ENCODE results near the gene FAM241B.

FAM241B gene

DNA sequence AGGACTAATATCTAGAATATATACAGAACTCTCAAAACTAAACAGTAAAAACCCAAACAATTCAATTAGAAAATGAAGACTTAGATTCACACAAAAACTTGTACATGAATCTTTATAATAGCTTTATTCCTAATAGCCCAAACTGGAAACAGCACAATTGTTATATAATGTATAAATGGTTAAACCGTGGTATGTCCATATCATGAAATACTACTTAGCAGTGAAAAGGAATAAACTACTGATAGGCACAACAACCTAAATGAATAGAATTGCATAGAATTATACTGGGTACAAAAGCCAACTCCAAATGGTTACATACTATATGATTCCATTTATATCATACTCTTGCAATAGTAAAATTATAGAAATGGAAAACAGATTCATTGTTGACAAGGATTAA lies 21.0 kb upstream of the FAM241B start:
- TF ChIP-seq FOXP2 (optimal IDR thresholded peaks at IDR 0.05; ENCODE audit: borderline replicate concordance, extremely low read depth, extremely low read length, insufficient read depth) (no peak), SIN3A (IDR thresholded peaks at IDR 0.05; ENCODE audit: borderline replicate concordance, insufficient read depth, low read length) (no peak), POLR2AphosphoS5 (IDR thresholded peaks at IDR 0.05; ENCODE audit: low read depth, low read length) (no peak), TAF1 (IDR thresholded peaks at IDR 0.05; ENCODE audit: borderline replicate concordance, insufficient read depth, low read length) (no peak)
- TF ChIP-seq, protein P1, sequence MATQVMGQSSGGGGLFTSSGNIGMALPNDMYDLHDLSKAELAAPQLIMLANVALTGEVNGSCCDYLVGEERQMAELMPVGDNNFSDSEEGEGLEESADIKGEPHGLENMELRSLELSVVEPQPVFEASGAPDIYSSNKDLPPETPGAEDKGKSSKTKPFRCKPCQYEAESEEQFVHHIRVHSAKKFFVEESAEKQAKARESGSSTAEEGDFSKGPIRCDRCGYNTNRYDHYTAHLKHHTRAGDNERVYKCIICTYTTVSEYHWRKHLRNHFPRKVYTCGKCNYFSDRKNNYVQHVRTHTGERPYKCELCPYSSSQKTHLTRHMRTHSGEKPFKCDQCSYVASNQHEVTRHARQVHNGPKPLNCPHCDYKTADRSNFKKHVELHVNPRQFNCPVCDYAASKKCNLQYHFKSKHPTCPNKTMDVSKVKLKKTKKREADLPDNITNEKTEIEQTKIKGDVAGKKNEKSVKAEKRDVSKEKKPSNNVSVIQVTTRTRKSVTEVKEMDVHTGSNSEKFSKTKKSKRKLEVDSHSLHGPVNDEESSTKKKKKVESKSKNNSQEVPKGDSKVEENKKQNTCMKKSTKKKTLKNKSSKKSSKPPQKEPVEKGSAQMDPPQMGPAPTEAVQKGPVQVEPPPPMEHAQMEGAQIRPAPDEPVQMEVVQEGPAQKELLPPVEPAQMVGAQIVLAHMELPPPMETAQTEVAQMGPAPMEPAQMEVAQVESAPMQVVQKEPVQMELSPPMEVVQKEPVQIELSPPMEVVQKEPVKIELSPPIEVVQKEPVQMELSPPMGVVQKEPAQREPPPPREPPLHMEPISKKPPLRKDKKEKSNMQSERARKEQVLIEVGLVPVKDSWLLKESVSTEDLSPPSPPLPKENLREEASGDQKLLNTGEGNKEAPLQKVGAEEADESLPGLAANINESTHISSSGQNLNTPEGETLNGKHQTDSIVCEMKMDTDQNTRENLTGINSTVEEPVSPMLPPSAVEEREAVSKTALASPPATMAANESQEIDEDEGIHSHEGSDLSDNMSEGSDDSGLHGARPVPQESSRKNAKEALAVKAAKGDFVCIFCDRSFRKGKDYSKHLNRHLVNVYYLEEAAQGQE (IDR thresholded peaks at IDR 0.05; ENCODE audit: insufficient read depth in 1 of 2, low read depth in 2 of 2, low read length in 2 of 2): no peak

DNA sequence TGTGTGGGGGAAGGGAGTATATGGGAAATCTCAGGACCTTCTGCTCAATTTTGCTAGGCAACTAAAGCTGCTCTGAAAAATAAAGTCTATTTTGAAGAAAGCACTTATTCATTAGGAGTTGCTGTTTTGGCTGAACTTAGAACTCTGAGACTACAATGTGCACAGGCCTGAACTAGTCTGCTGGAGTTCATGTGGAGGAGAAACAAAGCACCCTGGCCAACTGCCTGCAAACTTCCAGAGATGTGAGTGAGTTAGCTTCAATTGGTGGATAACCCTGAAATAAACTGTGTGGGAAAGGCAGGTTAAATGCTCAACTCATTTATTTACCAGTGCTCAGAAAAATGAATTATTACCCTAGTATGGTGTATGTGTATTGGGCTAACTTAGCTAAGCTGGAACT lies 17.3 kb upstream of the FAM241B start:
- TF ChIP-seq, protein P1 (IDR thresholded peaks at IDR 0.05; ENCODE audit: insufficient read depth in 1 of 2, low read depth in 2 of 2, low read length in 2 of 2): no peak
- TF ChIP-seq SIN3A (IDR thresholded peaks at IDR 0.05; ENCODE audit: borderline replicate concordance, insufficient read depth, low read length): no peak
- no peak for TF ChIP-seq FOXP2 (optimal IDR thresholded peaks at IDR 0.05; ENCODE audit: borderline replicate concordance, extremely low read depth, extremely low read length, insufficient read depth)
- no peak for TF ChIP-seq POLR2AphosphoS5 (IDR thresholded peaks at IDR 0.05; ENCODE audit: low read depth, low read length)
- TF ChIP-seq TAF1 (IDR thresholded peaks at IDR 0.05; ENCODE audit: borderline replicate concordance, insufficient read depth, low read length): no peak

DNA sequence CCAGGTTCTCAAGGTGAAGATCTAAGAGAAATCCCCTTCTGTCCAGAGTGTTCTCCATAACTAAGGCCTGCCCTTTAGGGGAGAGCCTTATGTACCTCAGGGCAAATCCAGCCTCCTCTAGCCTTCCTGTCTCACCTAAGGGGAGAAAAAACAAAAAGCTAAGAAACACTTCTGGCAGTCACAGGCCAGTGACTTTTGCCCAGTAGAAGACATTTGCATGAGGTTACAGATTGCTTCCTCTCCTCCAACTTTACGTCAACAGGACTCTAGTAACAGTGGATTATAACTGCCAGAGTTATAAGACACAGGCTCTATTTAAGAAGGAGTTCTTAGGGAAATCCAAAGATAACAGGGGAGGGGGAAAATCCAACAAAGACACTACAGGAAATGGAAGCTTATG lies 15.9 kb upstream of the FAM241B start:
- TF ChIP-seq POLR2AphosphoS5 (IDR thresholded peaks at IDR 0.05; ENCODE audit: low read depth, low read length) (no peak), TAF1 (IDR thresholded peaks at IDR 0.05; ENCODE audit: borderline replicate concordance, insufficient read depth, low read length) (no peak), FOXP2 (optimal IDR thresholded peaks at IDR 0.05; ENCODE audit: borderline replicate concordance, extremely low read depth, extremely low read length, insufficient read depth) (no peak), SIN3A (IDR thresholded peaks at IDR 0.05; ENCODE audit: borderline replicate concordance, insufficient read depth, low read length) (no peak)
- TF ChIP-seq, protein P1 (IDR thresholded peaks at IDR 0.05; ENCODE audit: insufficient read depth in 1 of 2, low read depth in 2 of 2, low read length in 2 of 2): no peak

DNA sequence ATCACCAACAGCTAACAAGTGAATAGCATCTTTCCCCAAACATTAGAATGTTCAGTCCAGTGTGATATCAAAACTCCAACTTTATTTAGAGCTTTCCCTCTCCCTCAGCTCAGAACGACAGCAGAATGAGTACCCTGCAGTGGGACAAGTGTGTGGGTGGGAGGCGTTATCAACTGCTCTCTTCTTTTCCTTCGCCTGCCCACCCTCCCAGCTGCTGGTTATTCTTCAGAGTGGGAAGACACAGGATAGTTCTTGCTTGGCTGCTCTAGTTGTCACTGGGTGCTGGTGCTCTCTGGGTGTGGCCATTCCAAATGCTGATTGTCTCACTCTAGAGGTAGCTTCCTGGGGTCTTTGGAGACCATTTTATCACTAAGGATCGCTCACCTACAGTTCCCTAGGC lies 13.7 kb upstream of the FAM241B start:
- TF ChIP-seq, protein P1 (IDR thresholded peaks at IDR 0.05; ENCODE audit: insufficient read depth in 1 of 2, low read depth in 2 of 2, low read length in 2 of 2): no peak
- no peak for TF ChIP-seq TAF1 (IDR thresholded peaks at IDR 0.05; ENCODE audit: borderline replicate concordance, insufficient read depth, low read length)
- TF ChIP-seq POLR2AphosphoS5 (IDR thresholded peaks at IDR 0.05; ENCODE audit: low read depth, low read length): no peak
- TF ChIP-seq SIN3A (IDR thresholded peaks at IDR 0.05; ENCODE audit: borderline replicate concordance, insufficient read depth, low read length): no peak
- no peak for TF ChIP-seq FOXP2 (optimal IDR thresholded peaks at IDR 0.05; ENCODE audit: borderline replicate concordance, extremely low read depth, extremely low read length, insufficient read depth)

DNA sequence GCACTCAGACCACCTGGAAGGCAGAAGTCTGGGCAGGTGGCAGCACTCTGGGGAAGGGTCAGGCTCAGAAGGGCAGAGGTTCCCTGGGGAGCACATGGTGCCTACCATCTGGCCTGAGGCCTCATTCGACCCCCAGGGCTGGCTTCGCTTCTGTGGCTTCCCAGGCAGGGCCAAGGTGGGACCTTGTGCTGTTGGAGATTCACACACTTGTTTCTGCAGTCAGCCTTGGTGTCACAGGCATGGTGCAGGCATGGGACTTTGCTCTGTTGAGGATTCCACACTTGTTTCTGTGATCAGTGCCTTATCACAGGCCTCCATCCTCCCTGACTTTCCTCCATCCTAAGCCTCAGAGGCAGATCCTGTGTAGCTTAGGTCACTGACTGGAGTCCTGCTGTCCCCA lies 11.3 kb upstream of the FAM241B start:
- TF ChIP-seq, protein P1 (IDR thresholded peaks at IDR 0.05; ENCODE audit: insufficient read depth in 1 of 2, low read depth in 2 of 2, low read length in 2 of 2): no peak
